ENCODE measurements around the gene EMP1. TPM values are rescaled to one million over a fixed set of nuclear protein-coding genes. Genes with fewer than 3 reads are reported as not detected.

The EMP1 gene
- total and polyA plus RNA-seq, 2 donors = 71.6 to 139 TPM

DNA sequence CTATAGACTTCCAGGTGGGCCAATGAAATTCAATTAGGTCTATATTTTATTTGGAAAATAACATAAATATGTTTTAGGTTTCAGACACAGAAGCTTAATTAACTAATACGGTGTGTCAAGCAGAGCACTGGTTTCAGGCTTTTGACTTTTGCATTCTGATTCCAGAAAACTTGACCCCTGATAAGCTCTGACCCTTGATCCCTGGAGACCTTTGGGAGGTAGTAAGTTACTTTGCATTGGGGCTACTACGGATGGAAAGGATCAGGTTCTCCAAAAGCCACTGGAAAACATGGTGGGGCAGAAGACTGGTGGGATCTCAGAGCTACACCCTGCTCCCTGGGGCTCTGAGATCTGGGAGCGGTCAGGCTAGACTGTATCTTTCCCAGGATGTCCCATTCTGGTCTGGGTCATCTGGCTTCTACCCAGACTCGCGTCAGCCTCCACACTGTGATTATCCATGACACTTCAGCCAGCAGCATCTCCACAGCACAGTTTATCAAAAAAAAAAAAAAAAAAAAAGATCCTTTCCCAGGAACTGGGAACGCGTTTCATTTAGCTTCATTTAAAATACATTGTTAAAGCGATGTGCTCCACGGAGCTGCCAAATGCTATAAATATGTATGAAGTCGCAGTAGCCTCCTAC lies 17.8 kb upstream of the EMP1 start:
- peak; percentile 80 for DNase-seq (ENCODE audit: extremely low spot score)
- Histone ChIP-seq H3K4me1 (ENCODE audit: insufficient read depth) (no peaks in the 10 kb centered on the region), H3K4me3 (ENCODE audit: low read depth, low read length) (no peak overlapping the region), H3K36me3 (ENCODE audit: insufficient read depth) (no peaks in the 10 kb centered on the region), H3K27ac (ENCODE audit: low read depth) (no peak overlapping the region)
- 31% methylated on average over 10 of the region's 10 CpGs for WGBS

DNA sequence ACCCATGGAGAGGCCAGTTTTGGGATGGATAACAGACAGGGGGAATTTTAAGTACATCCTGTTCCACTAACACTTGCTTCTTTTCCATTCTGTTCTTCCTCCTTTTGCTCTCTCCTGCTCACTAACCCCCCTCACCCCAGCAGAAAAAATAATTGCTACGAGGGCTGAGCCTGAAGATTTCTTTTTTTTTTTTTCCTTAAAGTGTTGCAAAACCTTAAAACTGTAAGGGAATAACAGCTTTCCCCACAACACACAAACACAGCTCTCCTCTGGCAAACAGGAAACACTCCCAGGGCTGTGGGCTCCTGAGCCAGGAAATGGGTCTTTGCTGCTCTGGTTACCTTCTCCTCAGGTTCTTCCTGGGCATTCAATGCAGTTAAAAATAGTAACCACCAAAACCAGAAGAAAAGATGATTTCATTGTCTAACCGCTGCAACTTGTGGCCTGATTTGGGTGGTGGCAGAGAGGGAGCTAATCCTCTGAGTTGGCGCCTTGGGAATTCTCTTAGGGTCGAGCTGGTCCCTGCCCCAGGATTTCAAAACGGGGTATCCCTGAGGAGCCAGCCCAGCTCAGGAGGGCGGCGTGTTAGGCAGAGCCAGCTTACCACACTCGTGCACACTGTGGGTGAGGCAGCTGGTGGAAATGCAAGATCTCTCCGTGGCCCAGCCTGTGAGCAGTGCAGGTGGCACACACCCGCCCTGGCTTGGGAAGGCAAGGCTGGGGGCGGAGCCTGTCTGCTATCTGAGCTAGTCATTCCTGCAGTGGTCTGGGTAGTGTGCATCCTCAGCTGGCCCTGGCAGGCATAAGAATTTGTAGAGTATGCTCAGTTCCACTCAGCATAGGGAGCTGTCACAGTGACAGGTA lies 17.1 kb upstream of the EMP1 start:
- Histone ChIP-seq H3K4me1 (ENCODE audit: insufficient read depth) (no peaks in the 10 kb centered on the region), H3K36me3 (ENCODE audit: insufficient read depth) (no peaks in the 10 kb centered on the region), H3K27ac (ENCODE audit: low read depth) (no peak overlapping the region), H3K4me3 (ENCODE audit: low read depth, low read length) (no peak overlapping the region)
- 33% methylated on average over 11 of the region's 11 CpGs for WGBS
- DNase-seq (ENCODE audit: extremely low spot score) = no peak

DNA sequence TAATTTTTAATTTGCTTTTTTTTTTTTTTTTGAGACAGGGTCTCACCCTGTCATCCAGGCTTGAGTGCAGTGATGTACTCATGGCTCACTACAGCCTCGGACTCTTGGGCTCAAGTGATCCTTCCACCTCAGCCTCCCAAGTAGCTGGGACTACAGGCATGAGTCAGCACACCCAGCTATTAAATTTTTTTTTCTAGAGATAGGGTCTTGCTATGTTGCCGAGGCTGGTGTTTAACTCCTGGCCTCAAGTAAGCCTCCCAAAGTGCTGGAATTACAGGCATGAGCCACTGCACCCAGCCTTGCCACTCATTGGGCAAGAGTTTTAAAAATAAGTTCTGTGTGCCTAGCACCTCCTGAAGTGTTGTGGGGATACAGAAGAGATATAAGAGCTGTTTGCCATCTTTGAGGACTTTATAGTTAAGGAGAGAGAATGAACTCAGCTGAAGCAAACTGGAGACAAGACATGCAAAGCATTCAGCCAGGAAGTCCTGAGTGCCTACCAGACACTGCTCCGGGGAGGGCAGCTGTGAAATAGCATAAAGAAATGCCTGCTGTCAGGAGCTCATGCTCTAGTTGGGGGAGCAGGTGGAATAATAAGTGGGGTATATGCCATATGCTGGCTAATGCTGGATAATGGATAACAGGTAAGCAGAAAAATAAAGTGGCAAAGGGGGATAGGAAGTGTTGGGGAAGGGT lies 15.0 kb upstream of the EMP1 start:
- 46% methylated on average over 3 of the region's 3 CpGs for WGBS
- Histone ChIP-seq H3K36me3 (ENCODE audit: insufficient read depth) (no peaks in the 10 kb centered on the region), H3K4me3 (ENCODE audit: low read depth, low read length) (no peak overlapping the region), H3K4me1 (ENCODE audit: insufficient read depth) (no peaks in the 10 kb centered on the region), H3K27ac (ENCODE audit: low read depth) (no peak overlapping the region)
- DNase-seq (ENCODE audit: extremely low spot score) = no peak

DNA sequence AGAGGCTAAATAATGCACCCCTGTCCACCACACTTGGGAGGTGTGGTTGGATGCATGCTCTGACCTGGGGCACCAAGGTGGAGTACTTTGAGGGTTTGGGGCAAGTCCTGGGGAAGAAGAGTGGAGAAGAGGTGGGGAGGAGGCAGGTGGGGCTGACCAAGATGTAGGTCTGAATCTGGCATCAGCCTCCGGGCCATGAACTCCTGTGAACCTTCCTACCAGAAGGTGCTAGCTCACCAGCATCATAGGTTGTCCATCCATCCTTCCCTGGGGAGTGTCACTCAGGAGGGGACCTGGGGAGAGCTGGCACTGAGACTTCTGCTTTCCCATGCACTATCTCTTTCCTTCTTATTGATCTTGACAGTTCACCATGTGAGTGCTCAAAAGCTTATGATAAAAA lies 13.6 kb upstream of the EMP1 start:
- H3K4me3 ChIP-seq (ENCODE audit: low read depth, low read length) = no peak overlapping the region
- WGBS = 96% methylated on average over 1 of the region's 1 CpG
- no peaks in the 10 kb centered on the region for H3K4me1 ChIP-seq (ENCODE audit: insufficient read depth)
- no peak for DNase-seq (ENCODE audit: extremely low spot score)
- H3K27ac ChIP-seq (ENCODE audit: low read depth) = no peak overlapping the region
- H3K36me3 ChIP-seq (ENCODE audit: insufficient read depth) = no peaks in the 10 kb centered on the region

DNA sequence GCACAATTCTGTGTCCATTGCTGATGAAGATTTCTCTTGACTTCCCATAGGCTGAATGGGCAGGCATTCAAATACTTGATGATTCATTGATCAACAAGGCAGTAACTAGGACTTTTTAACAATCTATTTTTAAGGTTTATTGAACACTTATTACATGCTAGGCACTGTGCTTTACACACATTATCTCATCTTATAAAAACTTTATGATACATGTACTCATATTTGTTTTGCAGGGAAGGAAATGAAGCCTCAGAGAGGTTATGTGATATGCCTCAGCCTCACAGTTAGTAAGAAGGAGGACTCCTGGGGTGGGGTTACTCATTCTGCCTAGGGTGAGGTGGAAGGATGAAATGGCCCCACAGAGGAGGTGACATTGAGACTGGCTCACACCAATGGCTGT lies 12.9 kb upstream of the EMP1 start:
- no peak overlapping the region for H3K4me3 ChIP-seq (ENCODE audit: low read depth, low read length)
- H3K27ac ChIP-seq (ENCODE audit: low read depth) = no peak overlapping the region
- no peaks in the 10 kb centered on the region for H3K4me1 ChIP-seq (ENCODE audit: insufficient read depth)
- no peak for DNase-seq (ENCODE audit: extremely low spot score)
- H3K36me3 ChIP-seq (ENCODE audit: insufficient read depth) = no peaks in the 10 kb centered on the region

DNA sequence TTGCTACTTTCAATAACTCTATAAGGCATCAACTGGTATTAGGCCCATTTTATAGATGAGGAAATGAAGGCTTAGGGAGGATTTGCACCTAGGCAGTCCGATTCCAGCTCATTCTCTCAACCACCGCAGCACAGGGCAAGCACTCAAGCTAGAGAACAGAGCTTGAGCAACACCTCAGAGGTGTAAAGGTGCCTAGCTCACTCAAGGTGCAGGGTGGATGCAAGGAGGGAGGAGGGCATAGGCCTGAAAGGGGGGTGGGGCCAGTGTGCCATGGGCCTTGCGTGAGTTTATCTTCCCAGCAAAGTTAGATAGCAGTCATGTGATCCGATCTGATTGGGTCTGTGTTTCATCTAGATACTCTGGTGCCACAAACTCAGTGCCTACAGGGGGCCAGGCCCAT lies 10.2 kb upstream of the EMP1 start:
- Histone ChIP-seq H3K36me3 (ENCODE audit: insufficient read depth) (no peaks in the 10 kb centered on the region), H3K4me3 (ENCODE audit: low read depth, low read length) (no peak overlapping the region), H3K4me1 (ENCODE audit: insufficient read depth) (no peaks in the 10 kb centered on the region), H3K27ac (ENCODE audit: low read depth) (no peak overlapping the region)
- 89% methylated on average over 4 of the region's 4 CpGs for WGBS
- no peak for DNase-seq (ENCODE audit: extremely low spot score)

DNA sequence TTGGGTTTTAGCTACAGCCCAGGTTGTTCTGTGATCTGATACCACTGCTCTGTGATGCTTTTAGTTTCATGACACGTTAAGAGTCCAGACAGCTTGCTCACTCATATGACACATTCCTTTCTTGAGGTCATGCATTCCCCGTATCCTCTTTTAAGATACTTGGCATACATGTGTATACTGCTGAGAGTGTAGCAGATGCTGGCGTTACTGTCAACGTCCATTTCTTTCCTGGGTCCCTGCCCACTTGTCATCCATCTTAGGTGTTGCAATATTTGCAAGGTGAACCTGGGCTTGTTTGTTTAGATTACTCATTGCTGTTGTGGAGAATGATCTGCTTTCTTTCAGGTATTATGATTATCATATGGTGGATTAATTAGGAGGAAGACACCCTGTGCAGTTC lies 9.1 kb upstream of the EMP1 start:
- WGBS = 58% methylated on average over 4 of the region's 4 CpGs
- Histone ChIP-seq H3K4me1 (ENCODE audit: insufficient read depth) (no peaks in the 10 kb centered on the region), H3K36me3 (ENCODE audit: insufficient read depth) (no peaks in the 10 kb centered on the region), H3K27ac (ENCODE audit: low read depth) (no peak overlapping the region), H3K4me3 (ENCODE audit: low read depth, low read length) (no peak overlapping the region)
- no peak for DNase-seq (ENCODE audit: extremely low spot score)

DNA sequence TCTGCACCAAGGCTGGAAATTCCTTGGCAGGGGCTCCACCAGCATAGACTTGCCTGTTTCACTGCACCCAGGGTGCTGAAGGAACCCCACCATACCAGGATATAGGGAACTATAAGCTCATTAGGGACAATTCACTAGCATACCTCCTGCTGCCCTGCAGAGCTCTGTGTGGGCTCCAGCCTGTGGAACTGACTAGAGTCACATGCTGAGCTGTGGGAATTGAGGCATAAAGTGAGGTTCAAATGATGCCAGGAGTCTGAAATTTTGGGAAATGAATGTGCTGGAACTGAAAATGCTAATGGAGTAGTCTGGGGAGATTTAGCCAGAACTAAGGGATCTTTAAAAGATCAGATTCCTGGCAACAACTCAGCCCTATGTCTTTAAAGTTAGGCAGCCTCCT lies 7.3 kb upstream of the EMP1 start:
- no peak for DNase-seq (ENCODE audit: extremely low spot score)
- H3K27ac ChIP-seq (ENCODE audit: low read depth) = no peak overlapping the region

DNA sequence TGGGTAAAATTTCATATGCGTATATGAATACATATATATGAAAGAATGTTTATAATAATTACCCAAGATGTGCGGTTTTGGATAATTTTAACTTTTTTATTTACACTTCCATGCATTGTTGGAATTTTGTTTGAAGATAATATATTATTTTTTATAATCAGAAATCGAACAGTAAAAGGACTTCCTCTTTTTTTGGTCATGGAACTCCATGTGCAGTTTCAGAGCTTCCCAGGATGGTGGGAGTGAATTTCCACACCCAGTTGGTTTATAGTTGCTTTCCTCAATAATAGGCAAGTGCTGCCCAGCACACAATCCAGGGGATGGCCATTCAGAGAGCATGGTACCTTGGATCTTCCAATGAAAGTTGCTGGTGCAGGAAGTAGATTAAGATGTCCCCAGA lies 6.3 kb upstream of the EMP1 start:
- no peaks in the 10 kb centered on the region for H3K4me1 ChIP-seq (ENCODE audit: insufficient read depth)
- H3K27ac ChIP-seq (ENCODE audit: low read depth) = no peak overlapping the region
- DNase-seq (ENCODE audit: extremely low spot score) = no peak
- H3K36me3 ChIP-seq (ENCODE audit: insufficient read depth) = no peaks in the 10 kb centered on the region
- H3K4me3 ChIP-seq (ENCODE audit: low read depth, low read length) = no peak overlapping the region
- WGBS = 58% methylated on average over 3 of the region's 3 CpGs

More for the DNA sequence above, 7.3 kb upstream of the EMP1 start:
- no peaks in the 10 kb centered on the region for H3K36me3 ChIP-seq (ENCODE audit: insufficient read depth)
- H3K4me1 ChIP-seq (ENCODE audit: insufficient read depth) = no peaks in the 10 kb centered on the region
- H3K4me3 ChIP-seq (ENCODE audit: low read depth, low read length) = no peak overlapping the region

DNA sequence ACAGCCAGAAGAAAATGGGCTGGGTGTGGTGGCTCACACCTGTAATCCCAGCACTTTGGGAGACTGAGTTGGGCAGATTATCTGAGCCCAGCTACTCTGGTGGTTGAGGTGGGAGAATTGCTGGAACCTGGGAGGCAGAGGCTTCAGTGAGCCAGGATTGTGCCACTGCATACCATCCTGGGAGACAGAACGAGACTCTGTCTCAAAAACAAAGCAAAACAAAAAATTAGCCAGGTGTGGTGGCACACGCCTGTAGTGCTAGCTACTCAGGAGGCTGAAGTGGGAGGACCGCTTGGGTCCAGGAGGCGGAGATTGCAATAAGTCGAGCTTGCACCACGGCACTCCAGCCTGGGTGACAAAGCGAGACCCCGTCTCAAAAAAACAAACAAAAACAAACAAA lies 3.8 kb upstream of the EMP1 start:
- Histone ChIP-seq H3K4me1 (ENCODE audit: insufficient read depth) (no peaks in the 10 kb centered on the region), H3K27ac (ENCODE audit: low read depth) (no peak overlapping the region), H3K4me3 (ENCODE audit: low read depth, low read length) (no peak overlapping the region), H3K36me3 (ENCODE audit: insufficient read depth) (no peaks in the 10 kb centered on the region)
- no peak for DNase-seq (ENCODE audit: extremely low spot score)
- WGBS = 92% methylated on average over 8 of the region's 8 CpGs

DNA sequence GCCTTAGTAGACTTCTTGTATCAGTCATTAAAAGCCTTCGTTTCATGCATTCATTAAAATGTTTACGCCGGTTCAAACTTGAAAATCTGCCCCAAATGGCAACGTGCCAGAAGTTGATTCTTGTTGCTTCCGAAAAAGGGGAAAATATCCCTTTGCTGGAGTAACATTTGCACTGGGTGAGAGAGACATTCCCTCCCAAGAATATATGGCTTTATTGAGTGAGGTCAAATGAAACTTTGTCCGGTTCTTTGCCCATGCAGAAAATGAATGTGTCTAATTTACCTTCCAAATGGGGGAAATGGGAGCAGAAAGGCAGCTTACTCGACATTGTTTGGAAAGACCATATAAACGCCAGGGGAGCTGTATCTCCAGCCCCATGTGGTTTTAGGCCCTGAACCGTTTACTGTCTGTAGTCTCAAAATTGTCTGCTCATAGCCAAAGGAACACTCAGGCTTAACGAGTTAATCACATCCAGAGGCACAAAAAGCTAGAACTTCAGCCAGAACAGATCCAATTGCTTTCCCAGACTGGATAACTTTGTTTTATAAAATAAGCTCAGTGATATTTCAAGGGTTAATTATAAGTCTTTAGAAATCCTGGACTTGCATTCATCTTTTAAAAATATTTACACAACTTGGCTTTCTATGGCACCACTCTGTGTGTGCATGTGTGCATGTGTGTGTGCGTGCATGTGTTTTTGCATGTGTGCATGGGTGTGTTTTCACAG lies 2.9 kb upstream of the EMP1 start:
- 58% methylated on average over 11 of the region's 11 CpGs for WGBS
- no peaks in the 10 kb centered on the region for H3K36me3 ChIP-seq (ENCODE audit: insufficient read depth)
- H3K4me3 ChIP-seq (ENCODE audit: low read depth, low read length) = no peak overlapping the region
- no peak for DNase-seq (ENCODE audit: extremely low spot score)
- no peak overlapping the region for H3K27ac ChIP-seq (ENCODE audit: low read depth)
- no peaks in the 10 kb centered on the region for H3K4me1 ChIP-seq (ENCODE audit: insufficient read depth)

DNA sequence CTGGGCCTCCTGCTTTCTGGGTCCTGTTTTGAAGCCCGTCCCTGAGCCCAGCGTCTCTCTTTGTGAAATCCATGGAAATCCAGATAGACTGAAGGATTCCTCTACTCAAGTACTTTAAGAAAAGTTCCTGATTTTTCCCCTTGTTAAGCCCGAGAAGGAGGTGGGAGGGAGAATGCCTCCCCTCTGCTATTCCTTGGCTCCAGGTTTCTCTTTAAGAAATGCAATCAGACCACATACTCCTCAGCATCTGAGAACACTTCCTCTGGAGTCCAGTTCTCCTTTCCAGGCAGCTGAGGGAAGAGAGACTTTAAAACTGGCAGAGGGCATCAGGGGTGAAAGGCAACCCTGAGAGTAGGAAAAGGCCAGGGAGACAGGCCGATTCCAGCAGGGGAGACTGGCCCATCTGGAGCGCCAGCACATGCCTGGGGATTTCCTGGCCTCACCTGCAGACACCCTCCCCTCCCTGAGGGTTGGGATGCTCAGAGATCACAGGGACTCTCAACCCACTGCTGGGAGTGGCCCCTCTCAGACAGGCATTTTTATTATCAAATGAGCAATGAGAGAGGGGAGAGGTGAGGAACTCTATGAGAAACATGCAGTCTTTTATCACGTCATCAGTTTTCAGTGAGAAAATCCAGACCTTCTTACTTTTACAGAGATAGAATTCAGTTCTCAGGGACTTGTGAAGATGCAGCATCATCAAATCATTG lies 2.0 kb upstream of the EMP1 start:
- Histone ChIP-seq H3K4me1 (ENCODE audit: insufficient read depth) (no peaks in the 10 kb centered on the region), H3K27ac (ENCODE audit: low read depth) (no peak overlapping the region), H3K4me3 (ENCODE audit: low read depth, low read length) (no peak overlapping the region), H3K36me3 (ENCODE audit: insufficient read depth) (no peaks in the 10 kb centered on the region)
- WGBS = 59% methylated on average over 6 of the region's 6 CpGs
- no peak for DNase-seq (ENCODE audit: extremely low spot score)

DNA sequence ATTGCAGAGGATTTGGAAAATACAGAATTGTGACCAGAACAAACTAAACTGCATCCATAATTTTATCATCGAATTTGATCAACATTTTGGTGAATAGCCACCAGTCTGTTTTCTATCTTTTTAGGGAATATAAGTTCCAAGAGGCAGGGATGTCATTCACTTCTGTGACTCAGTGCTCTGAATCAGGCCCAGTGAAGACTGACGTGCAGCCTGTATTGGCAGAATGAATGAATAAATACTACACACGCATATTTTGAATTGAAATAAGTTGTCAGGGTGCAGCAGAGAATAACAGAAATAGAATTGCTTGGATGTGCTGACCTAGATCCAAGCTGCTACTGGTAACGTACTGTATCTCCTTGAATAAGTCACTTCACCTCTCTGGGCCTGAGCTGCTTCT lies 1.3 kb upstream of the EMP1 start:
- H3K4me3 ChIP-seq (ENCODE audit: low read depth, low read length) = no peak overlapping the region
- no peaks in the 10 kb centered on the region for H3K4me1 ChIP-seq (ENCODE audit: insufficient read depth)
- WGBS = 64% methylated on average over 4 of the region's 4 CpGs
- H3K36me3 ChIP-seq (ENCODE audit: insufficient read depth) = no peaks in the 10 kb centered on the region
- no peak for DNase-seq (ENCODE audit: extremely low spot score)
- H3K27ac ChIP-seq (ENCODE audit: low read depth) = no peak overlapping the region
